ENCODE data around the gene DMRTC2.
A peak's percentile ranks its signal among the peaks of the same experiment; 100 is the strongest.
"Not testable (repeated sequence)": the region's sequence is repeated elsewhere in the genome, so short reads cannot be mapped to it uniquely, and the experiment has no call there.

Gene DMRTC2

DNA sequence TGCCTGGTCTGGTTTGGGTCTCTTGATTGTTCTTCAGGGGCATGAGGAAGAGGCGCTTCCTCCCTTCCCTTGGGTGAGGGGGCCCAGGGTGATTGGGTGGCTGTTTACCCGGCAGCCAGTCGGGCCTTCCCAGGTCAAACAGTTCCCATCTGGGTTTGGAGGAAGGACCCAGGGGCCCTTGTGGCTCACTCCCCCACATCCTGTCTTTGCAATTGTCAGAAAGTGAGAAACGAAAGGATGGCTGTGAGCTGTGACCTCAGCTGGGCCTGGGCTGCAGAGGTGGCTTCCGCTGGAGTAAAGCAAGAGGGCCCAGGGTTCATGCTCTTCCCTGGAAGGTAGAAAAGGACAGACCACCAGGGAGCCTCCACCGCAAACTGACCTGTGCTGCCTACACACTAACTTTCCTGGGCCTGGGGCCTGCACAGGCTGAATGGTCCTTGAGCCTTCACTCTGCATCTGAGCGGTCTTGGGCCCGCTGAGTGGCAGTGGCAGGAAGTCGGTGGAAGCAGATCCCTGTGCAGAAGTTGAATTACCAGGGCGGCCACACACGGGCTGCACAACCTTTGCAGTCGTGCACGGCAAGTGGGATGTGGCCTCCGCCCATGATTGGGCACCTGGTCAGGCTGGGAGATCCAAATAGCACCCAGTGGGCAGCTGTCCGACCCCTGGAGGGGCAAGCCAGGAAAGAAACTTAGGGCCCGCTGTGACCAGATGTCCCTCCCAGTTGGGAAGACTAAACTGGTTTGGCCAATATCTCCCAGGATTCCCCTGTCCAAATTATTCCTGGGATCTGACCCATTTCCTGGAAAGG, 26.9 kb downstream of the DMRTC2 start:
- no peak for DNase-seq (ENCODE audit: low read depth)

DNA sequence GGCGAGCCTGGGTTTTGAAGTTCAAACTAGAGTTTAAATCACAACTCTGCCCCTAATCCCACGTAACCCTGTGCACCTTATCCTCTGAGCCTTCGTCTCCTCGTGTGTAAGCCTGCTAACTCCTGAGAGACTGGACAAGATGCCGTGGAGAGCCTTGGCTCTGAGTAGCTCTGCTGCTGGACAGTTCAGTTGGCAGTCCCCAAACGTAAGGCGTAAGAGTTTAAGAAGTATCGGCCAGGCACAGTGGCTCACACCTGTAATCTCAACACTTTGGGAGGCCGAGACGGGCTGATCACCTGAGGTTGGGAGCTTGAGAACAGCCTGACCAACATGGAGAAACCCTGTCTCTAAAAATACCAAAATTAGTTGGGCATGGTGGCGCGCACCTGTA, 27.5 kb downstream of the DMRTC2 start:
- no peak for DNase-seq (ENCODE audit: low read depth)

DNA sequence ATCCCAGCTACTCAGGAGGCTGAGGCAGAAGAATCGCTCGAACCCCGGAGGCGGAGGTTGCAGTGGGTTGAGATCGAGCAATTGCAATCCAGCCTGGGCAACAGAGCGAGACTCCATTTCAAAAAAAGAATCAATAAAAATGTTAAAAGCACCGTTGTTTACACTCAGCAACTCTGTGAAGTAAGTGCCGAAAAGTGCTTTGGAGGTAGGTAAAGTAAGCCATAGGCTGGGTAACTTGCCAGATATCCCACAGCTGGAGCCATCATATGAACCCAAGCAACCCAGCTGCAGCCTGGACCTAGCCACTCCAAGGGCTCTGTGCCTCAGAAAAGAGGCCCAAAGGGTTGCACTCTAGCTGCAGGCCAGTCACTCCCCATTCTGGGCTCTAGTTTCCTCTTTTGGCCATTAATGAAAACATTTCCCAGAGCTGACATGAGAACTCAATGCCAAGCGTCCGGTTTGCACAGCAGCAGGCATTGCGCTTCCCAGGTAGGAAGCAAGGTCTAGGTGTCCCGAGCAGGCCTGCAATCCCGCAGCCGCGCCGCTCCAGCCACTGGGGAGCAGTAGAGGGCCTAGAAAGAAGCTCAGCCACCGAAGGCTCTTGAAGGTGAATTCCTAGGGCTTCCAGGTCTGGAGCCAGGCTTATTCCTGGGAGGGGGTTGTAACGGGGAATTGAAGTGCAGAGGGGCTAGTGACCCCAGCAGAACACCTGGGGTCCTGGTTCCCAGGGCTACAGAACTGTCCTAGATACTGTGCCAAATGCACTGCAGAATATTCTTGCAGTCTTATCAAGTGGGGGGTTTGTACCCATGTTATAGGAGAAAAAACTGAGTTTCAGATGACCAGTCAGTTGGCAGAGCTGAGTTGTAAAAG, 28.2 kb downstream of the DMRTC2 start:
- DNase-seq (ENCODE audit: low read depth), result no peak

DNA sequence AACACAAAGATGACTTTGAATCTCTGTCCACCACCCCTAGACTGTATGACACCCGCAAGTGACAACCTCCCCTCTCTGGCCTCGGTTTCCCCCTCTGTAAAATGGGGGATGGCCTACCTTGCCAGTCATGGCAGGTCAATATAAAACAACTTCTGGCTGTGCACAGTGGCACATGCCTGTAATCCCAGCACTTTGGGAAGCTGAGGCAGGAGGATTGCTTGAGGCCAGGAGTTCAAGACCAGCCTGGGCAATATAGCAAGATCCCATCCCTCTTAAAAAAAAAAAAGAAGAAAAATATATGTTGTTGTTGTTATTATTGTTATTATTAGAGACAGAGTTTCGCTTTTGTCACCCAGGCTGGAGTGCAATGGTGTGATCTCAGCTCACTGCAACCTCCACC, 31.1 kb downstream of the DMRTC2 start:
- DNase-seq (ENCODE audit: low read depth), result not testable (repeated sequence)

- DNase-seq (ENCODE audit: low read depth), result no peak
These were observed 32.3 kb downstream of the DMRTC2 start, which contains the start of gene CD79A for GRCh38 chr19:41876847-41877832. Gene CD79A, plus strand, starts transcription at chr19:41877279. Its CDS starts 26 bp downstream, at chr19:41877305.

GRCh38 chr19:41877916-41878905, 33.4 kb downstream of the DMRTC2 start:
- no peak for DNase-seq (ENCODE audit: low read depth)

DNA sequence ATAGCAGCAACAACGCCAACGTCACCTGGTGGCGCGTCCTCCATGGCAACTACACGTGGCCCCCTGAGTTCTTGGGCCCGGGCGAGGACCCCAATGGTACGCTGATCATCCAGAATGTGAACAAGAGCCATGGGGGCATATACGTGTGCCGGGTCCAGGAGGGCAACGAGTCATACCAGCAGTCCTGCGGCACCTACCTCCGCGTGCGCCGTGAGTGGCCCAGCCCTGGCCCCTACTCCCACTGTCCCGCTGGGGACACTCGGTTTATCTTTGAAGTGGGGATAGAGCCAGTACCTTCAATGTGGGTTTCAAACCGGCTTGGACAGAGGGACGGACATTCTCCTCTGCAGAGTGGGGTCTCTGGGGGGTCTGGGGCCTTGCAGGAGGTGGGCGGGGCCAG, 34.2 kb downstream of the DMRTC2 start:
- DNase-seq (ENCODE audit: low read depth), result no peak

DNA sequence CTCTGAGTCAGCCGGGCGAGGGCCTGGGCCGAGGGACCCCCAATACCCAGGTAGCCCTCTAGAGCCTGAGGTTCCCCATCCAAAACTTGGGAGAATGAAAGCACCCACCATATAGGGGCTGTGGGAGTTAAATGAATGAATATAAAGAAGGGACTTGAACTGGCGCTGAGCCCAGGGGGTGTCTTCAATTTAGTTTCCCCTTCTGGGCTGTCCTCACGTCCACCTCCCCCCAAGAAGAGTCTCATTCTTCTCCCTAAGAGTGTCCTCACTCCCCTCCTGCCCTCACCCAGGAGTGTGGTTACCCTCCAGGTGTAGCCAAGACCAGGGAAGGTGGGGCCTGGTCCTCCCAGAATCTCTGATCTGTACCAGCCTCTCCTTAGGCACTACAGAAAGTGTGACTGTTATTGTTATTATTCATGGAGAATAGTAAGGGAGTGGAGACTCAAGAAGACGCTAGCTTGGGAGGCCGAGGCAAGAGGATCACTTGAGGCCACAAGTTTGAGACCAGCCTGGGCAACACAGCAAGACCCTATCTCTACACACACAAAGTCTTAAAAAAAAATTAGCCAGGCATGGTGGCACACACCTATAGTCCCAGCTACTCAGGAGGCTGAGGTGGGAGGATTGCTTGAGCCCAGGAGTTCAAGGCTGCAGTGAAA, 35.0 kb downstream of the DMRTC2 start:
- no peak for DNase-seq (ENCODE audit: low read depth)

DNA sequence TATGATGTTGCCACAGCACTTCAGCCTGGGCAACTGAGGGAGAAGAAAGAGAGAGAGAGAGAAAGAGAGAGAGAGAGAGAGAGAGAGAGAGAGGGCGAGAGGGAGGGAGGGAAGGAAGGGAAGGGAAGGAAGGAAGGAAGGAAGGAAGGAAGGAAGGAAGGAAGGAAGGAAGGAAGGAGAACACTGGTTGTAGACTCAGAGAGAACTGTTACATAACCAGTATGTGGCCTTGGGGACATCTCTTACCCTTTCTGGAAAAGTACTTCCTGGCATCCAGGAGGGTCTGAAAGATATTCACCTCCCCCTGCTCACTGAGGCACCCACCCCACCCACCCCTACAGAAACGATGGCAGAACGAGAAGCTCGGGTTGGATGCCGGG, 35.5 kb downstream of the DMRTC2 start:
- DNase-seq (ENCODE audit: low read depth), result no peak

DNA sequence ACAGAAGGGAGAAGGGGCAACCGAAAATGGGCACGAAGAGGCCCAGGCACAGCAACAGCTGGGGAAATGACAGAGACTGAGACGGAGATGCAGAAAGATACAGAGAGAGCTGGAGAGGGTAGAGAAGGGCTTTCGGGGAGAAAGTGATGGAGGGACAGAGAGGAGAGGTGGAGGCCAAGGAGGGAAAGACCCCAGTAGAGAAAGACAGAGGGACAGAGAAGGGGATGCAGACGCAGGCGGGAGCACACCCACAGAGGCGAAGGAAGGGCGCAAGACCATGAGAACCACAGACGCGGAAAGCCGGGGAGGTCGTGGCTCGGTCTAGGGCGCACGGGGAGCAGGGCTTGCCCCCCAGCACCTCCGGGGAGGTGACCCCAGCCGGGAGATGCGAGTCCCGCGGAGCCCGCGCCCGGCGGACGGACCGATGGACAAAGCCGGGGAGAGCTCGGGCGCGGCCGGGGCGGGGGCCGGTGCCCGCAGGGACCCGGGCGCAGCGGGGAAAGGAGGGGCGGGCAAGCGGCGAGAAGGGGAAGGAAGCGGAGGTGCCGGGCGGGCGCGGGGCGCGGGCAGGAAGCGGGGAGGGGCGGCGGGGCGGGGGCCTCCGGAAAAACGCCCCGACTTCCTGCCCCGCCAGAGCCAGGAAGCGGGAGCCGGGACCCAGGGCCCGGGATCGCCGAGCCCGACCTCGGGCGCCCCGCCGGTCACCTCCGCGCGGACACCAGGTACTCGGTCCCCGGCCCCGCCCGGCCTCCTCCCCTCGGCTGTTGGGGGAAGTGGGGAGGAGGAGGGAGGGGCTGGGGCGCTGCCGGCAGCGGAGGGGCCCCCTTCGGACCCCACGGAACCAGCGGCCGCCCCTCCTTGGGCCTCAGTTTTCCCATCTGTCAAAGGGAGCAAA, 38.0 kb downstream of the DMRTC2 start, which contains the start of gene ARHGEF1:
Gene ARHGEF1 (plus strand): TSS at position 617 of the 895 bp plus-strand sequence. CDS start 4,899 bp downstream, outside the sequence.
- DNase-seq (ENCODE audit: low read depth), result no peak

DNA sequence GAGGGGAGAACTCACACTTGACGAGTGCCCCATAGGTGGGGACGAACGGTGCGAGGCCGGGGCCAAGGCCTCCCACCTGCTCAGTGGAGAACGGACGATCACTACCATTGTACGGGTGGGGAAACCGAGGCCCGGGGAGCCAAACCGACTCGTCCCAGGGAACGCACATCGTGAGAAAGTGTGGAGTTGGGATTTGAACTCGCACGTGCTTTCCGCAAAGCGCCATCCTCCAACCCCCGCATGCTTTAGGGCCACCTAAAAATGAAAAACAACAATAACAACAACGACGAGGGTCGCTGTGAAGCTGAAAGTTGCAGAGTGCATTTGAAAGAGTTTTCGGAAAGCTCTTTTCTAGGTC, 38.6 kb downstream of the DMRTC2 start:
- no peak for DNase-seq (ENCODE audit: low read depth)

DNA sequence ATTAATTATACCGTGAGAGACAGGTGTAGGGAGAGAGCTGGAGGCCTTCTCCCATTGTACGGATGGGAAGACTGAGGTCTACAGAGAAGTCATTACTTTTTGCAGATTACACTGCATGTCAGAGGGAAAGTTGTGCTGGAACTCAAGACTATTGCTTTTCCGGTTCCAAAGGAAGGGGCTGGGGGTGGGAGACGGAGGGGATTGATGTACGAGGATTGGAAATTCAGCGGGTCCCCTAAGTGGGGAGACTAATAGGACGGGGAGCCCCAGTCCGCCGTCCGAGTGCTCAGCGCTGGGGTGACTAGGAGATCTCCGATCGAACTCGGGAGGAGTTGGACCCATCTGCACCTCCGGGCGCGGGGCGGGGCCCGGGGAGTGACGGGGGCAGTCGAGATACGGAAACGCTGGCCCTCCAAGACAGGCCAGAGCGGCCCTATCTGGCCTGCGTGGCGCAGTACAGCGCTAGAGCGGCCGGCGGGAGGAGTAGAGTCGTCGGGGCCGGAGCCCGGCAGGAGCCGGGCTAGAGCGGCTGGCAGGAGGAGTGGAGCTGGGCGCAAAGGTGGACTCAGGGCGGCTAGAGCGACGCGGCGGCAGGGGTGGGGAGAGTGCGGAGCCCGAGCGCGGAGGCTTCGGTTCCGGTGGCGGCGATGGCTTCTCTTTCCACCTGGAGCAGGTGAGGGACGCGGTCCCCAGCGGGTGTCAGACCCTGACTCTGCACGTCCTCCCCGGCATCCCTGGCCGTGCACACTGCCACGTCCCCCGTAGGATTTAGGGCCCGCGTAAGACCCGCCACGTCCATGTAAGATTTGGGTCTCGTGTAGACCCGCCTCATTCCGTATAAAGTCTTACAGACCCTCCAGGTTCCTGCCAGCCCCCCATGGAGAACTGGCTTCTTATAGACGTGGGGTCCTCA, 39.2 kb downstream of the DMRTC2 start:
- peak; percentile 77 for DNase-seq (ENCODE audit: low read depth)

DNA sequence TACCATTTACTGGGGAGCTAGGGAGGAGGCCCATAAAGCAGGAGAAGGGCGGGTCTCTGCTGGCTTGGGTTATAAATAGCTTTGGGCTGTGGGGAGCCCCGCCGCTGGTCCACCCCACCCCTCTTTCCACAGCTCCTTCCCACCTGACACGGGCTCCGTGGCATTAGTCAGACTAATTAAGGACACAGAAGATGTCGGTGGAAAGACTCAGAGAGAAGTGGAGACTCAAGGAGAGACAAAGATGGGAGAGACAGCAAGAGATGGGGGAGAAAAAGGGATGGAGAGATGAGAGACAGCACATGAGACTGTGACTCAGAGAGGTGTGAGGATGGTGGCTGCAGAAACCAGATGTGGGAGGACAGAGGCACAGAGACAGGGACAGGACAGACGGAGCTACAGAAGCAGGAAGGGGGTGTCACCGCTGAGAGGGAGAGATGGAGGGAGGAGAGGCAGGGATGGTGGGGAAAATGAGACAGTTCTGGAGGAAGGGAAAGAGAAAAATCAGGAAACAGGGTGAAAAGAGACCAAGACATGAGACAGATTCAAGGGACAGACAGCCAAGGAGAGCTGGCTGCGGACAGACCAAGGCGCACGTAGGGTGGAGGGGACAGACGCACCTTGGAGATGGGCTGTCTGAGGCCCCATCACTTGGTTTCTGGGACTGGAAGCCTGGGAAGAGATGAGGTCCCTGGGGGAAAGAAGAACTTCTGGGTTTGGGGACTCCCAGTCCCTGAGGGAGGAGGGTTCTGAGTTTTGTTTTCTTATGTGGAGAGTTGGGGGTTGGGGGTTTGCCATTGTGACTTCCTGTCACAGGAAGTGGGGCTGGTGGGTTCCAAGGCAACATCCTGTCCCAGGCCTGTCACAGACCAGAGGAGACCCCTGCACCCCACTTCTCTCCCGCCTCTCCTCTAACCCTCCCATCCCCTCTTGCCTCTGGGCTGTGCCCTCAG, 42.2 kb downstream of the DMRTC2 start:
- DNase-seq (ENCODE audit: low read depth), result no peak

DNA sequence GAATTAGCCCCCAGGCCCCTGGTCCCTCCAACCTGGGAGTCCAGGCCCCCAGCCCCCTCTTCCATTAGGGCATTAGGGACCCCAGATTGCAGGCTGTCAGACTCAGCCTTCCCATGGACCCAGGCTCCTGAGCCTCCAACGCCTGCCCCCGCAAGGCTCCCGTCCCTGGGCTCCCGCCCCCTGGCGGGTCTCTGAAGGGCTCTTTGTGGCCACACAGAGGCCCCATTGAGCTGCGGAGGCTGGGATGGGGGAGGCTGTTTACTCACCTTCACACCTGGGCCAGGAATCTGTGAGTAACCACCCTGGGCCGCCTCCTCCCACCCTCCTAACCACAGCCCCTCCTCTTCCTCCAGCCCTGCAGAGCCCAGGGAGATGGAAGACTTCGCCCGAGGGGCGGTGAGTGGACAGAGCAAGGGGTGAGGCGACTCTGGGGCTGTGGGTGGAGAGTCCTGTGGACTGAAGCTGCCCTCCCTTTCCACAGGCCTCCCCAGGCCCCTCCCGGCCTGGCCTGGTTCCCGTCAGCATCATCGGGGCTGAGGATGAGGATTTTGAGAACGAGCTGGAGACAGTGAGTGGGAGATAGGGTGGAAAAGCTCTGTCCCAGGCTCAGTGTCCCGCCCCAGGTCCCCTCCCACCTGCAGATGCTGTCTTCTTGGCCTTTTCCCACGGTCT, 43.0 kb downstream of the DMRTC2 start:
- DNase-seq (ENCODE audit: low read depth), result peak; percentile 54

DNA sequence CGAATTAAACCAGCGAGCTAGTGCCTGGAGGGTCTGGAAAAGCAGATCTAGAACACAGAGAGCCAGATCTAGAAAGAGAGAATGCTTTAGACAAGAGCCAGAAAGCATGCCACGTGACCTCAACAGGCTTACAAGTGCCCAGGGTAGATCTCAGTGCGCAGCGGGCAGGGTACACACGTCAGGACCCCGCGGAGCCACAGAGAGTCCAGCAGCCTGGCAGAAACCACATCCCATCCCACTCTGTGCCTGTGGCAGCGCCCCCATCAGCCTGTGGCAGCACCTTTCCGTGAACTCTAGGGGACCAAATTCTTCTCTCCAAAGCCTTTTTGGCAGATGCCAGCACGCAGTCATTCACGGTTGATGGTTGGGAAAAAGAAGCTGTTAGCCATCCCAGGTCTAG, 44.1 kb downstream of the DMRTC2 start:
- no peak for DNase-seq (ENCODE audit: low read depth)

GRCh38 chr19:41889896-41890295, 45.1 kb downstream of the DMRTC2 start:
- DNase-seq (ENCODE audit: low read depth), result no peak
